Gastrocnemius medialis (tissue), 4 donors: ENCODE measurements around the gene PIK3CA. TPM values are rescaled to one million over a fixed set of nuclear protein-coding genes. Genes with fewer than 3 reads are reported as not detected.
"Not testable (repeated sequence)": the region's sequence is repeated elsewhere in the genome, so short reads cannot be mapped to it uniquely, and the experiment has no call there.

Experiments
- ATAC-seq, 2 donors: fragments of 150-250 bp; one replicate each; pipeline ENCODE4 v1.9.1; 2016
- DNase-seq, 2 donors: peaks; one replicate each; pipeline ENCODE4 v3.0.0-alpha.2; 2019
- H3K27ac ChIP-seq, 4 donors: fragments of 200-600 bp; sonication (generic); 1 replicate in 1 of 4; 2 replicates in 3 of 4; pipeline ENCODE4 v1.5.1; 2016 to 2018; ENCODE audit warnings: mild to moderate bottlenecking in 2 of 4, moderate library complexity in 1 of 4
- H3K27me3 ChIP-seq, 3 donors: fragments of 200-600 bp; sonication (generic) in 2 of 3; 1 replicate in 1 of 3; 2 replicates in 2 of 3; pipeline versions ENCODE4 v1.5.1 to v1.6.0; 2016 to 2019; ENCODE audit warnings: mild to moderate bottlenecking in 1 of 3, moderate library complexity in 1 of 3
- H3K36me3 ChIP-seq, 2 donors: fragments of 200-600 bp; sonication (generic) in 1 of 2; one replicate each; pipeline ENCODE4 v1.5.1; 2017 to 2018
- H3K4me1 ChIP-seq, 2 donors: fragments of 200-600 bp; sonication (generic) in 1 of 2; one replicate each; pipeline ENCODE4 v1.5.1; 2016 to 2017; ENCODE audit warnings: mild to moderate bottlenecking in 2 of 2
- H3K4me3 ChIP-seq, 4 donors: fragments of 200-600 bp; sonication (generic) in 3 of 4; 1 replicate in 1 of 4; 2 replicates in 3 of 4; pipeline ENCODE4 v1.5.1; 2016 to 2019; ENCODE audit warnings: mild to moderate bottlenecking in 2 of 4
- H3K9me3 ChIP-seq, 3 donors: fragments of 200-600 bp; sonication (generic) in 2 of 3; 1 replicate in 1 of 3; 2 replicates in 2 of 3; pipeline ENCODE4 v1.5.1; 2016 to 2019
- CTCF ChIP-seq, 5 experiments: fragments of 450-650 bp in 3 of 5; fragments of 200-600 bp in 2 of 5; sonication (generic) in 2 of 5; IDR thresholded peaks in 4 of 5; conservative IDR thresholded peaks in 1 of 5; 1 replicate in 4 of 5; 2 replicates in 1 of 5; pipeline ENCODE4 v1.5.1; 2016 to 2019; ENCODE audit warnings: antibody characterized with exemption in 5 of 5, mild to moderate bottlenecking in 3 of 5, moderate library complexity in 3 of 5
- POLR2A ChIP-seq, 2 donors: fragments of 450-650 bp; IDR thresholded peaks; one replicate each; pipeline ENCODE4 v1.6.1; 2017; ENCODE audit warnings: antibody characterized with exemption in 2 of 2, mild to moderate bottlenecking in 2 of 2, moderate library complexity in 2 of 2
- in situ Hi-C, 4 donors: fragments of 200-750 bp; cut with MboI; loops; one replicate each; pipeline versions ENCODE4 v1.15.0 to v1.8.0; 2017; ENCODE audit warnings: low sequenced_read_pairs in 4 of 4
- intact Hi-C: fragments of 100-400 bp; cut with DNase I; formaldehyde crosslinking; loops from one replicate; pipeline ENCODE4 v1.15.1; 2023; ENCODE audit warnings: low total_unique reads
- total RNA-seq, 4 donors: library from RNA; depleted of rRNA; stranded (reverse); fragments of >200 nt; gene quantifications; one replicate each; pipeline versions ENCODE4 v1.1.0 to v1.2.3, GENCODE V29; 2016

Gene PIK3CA
- total RNA-seq, 4 donors from 2014 or later, result 16.0 to 29.4 (median 23.1) TPM

DNA sequence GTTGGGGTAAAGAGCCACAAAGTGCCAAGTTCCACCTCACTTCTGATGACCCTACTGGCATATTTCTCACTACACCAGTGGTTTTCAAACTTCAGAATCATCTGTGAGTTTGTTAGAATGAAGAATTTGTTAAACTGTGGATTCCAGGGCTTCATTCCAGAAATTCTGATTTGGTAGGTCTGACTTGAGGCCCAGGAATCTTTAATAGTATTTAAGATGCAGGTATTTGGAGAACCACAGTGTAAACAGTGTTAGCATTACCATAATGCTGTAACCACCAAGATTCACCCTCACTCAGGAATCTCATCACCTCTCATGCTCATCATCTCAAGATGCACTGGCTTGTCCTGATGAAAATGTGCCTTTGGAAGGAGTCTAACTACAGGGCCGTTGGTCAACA is 96.7 kb downstream of the PIK3CA start:
- Histone ChIP-seq H3K4me3 (no peak overlapping the region), H3K9me3 (no peaks in the 10 kb centered on the region), H3K27ac (no peak overlapping the region), H3K4me1 (no peaks in the 10 kb centered on the region), H3K36me3 (peaks cover 0 to under 1% of the 10 kb centered on the region in 2 donors), H3K27me3 (no peaks in the 10 kb centered on the region)
- DNase-seq, result no peak
- intact Hi-C loops, result no loop called here
- no peak for ATAC-seq
- TF ChIP-seq POLR2A (IDR thresholded peaks at IDR 0.05) (no peak), CTCF (IDR thresholded peaks at IDR 0.05 in 4 of 5, conservative IDR thresholded peaks at IDR 0.05 in 1 of 5) (no peak)
- in situ Hi-C loops, result no loop called here

- Histone ChIP-seq H3K36me3 (peaks cover 0 to 8% of the 10 kb centered on the region in 2 donors), H3K4me3 (no peak overlapping the region), H3K9me3 (no peaks in the 10 kb centered on the region), H3K27me3 (no peaks in the 10 kb centered on the region), H3K27ac (no peak overlapping the region), H3K4me1 (no peaks in the 10 kb centered on the region)
- no peak for ATAC-seq
- no peak for DNase-seq
- in situ Hi-C loops (no loop called here), intact Hi-C loops (no loop called here)
- TF ChIP-seq POLR2A (IDR thresholded peaks at IDR 0.05) (no peak), CTCF (IDR thresholded peaks at IDR 0.05 in 4 of 5, conservative IDR thresholded peaks at IDR 0.05 in 1 of 5) (no peak)
Measured at GRCh38 chr3:179247289-179248015, 99.3 kb downstream of the PIK3CA start.

- H3K4me1 ChIP-seq, result no peaks in the 10 kb centered on the region
- H3K36me3 ChIP-seq, result peaks cover 0 to 8% of the 10 kb centered on the region in 2 donors
- H3K27me3 ChIP-seq, result no peaks in the 10 kb centered on the region
- no peaks in the 10 kb centered on the region for H3K9me3 ChIP-seq
- no peak within 1 kb of the TSS for H3K27ac ChIP-seq
- no peak within 1 kb of the TSS for H3K4me3 ChIP-seq
- DNase-seq (no peak), ATAC-seq (no peak)
- in situ Hi-C loops (no loop called here), intact Hi-C loops (no loop called here)
- TF ChIP-seq CTCF (IDR thresholded peaks at IDR 0.05 in 4 of 5, conservative IDR thresholded peaks at IDR 0.05 in 1 of 5), result no peak
- TF ChIP-seq POLR2A (IDR thresholded peaks at IDR 0.05), result no peak
Measured at GRCh38 chr3:179250803-179251476, 102.8 kb downstream of the PIK3CA start, which contains the start of gene KCNMB3. Gene KCNMB3 (minus strand): TSS chr3:179251114. CDS start chr3:179250990, 124 bp downstream.

DNA sequence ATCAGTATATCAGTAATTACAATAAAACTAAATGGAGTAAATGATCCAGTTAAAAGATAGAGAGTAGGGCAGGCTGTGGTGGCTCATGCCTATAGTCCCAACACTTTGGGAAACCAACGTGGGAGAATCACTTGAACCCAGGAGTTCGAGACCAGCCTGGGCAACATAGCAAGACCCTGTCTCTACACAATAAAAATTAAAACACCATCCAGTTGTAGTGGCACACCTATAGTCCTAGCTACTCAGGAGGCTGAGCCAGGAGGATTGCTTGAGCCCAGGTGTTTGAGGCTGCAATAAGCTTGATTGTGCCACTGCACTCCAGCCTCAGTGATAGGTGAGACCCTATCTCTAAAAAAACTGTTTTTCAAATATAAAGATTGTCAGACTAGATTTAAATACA is 108.7 kb downstream of the PIK3CA start:
- ATAC-seq (no peak), DNase-seq (no peak)
- in situ Hi-C loops (no loop called here), intact Hi-C loops (no loop called here)
- Histone ChIP-seq H3K36me3 (no peaks in the 10 kb centered on the region), H3K4me1 (no peaks in the 10 kb centered on the region), H3K27me3 (no peaks in the 10 kb centered on the region), H3K4me3 (no peak overlapping the region), H3K9me3 (no peaks in the 10 kb centered on the region), H3K27ac (no peak overlapping the region)
- TF ChIP-seq POLR2A (IDR thresholded peaks at IDR 0.05) (no peak), CTCF (IDR thresholded peaks at IDR 0.05 in 4 of 5, conservative IDR thresholded peaks at IDR 0.05 in 1 of 5) (no peak)

- H3K4me3 ChIP-seq, DNase-seq, H3K27ac ChIP-seq, in situ Hi-C loops, H3K27me3 ChIP-seq, H3K36me3 ChIP-seq, intact Hi-C loops, H3K9me3 ChIP-seq, ATAC-seq, H3K4me1 ChIP-seq: not testable (repeated sequence)
Measured at GRCh38 chr3:179257742-179258141, 109.6 kb downstream of the PIK3CA start.
